ENCODE data around the gene ADAMTS14.
"Not testable (repeated sequence)": the region's sequence is repeated elsewhere in the genome, so short reads cannot be mapped to it uniquely, and the experiment has no call there.

Gene ADAMTS14, protein sequence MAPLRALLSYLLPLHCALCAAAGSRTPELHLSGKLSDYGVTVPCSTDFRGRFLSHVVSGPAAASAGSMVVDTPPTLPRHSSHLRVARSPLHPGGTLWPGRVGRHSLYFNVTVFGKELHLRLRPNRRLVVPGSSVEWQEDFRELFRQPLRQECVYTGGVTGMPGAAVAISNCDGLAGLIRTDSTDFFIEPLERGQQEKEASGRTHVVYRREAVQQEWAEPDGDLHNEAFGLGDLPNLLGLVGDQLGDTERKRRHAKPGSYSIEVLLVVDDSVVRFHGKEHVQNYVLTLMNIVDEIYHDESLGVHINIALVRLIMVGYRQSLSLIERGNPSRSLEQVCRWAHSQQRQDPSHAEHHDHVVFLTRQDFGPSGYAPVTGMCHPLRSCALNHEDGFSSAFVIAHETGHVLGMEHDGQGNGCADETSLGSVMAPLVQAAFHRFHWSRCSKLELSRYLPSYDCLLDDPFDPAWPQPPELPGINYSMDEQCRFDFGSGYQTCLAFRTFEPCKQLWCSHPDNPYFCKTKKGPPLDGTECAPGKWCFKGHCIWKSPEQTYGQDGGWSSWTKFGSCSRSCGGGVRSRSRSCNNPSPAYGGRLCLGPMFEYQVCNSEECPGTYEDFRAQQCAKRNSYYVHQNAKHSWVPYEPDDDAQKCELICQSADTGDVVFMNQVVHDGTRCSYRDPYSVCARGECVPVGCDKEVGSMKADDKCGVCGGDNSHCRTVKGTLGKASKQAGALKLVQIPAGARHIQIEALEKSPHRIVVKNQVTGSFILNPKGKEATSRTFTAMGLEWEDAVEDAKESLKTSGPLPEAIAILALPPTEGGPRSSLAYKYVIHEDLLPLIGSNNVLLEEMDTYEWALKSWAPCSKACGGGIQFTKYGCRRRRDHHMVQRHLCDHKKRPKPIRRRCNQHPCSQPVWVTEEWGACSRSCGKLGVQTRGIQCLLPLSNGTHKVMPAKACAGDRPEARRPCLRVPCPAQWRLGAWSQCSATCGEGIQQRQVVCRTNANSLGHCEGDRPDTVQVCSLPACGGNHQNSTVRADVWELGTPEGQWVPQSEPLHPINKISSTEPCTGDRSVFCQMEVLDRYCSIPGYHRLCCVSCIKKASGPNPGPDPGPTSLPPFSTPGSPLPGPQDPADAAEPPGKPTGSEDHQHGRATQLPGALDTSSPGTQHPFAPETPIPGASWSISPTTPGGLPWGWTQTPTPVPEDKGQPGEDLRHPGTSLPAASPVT

DNA sequence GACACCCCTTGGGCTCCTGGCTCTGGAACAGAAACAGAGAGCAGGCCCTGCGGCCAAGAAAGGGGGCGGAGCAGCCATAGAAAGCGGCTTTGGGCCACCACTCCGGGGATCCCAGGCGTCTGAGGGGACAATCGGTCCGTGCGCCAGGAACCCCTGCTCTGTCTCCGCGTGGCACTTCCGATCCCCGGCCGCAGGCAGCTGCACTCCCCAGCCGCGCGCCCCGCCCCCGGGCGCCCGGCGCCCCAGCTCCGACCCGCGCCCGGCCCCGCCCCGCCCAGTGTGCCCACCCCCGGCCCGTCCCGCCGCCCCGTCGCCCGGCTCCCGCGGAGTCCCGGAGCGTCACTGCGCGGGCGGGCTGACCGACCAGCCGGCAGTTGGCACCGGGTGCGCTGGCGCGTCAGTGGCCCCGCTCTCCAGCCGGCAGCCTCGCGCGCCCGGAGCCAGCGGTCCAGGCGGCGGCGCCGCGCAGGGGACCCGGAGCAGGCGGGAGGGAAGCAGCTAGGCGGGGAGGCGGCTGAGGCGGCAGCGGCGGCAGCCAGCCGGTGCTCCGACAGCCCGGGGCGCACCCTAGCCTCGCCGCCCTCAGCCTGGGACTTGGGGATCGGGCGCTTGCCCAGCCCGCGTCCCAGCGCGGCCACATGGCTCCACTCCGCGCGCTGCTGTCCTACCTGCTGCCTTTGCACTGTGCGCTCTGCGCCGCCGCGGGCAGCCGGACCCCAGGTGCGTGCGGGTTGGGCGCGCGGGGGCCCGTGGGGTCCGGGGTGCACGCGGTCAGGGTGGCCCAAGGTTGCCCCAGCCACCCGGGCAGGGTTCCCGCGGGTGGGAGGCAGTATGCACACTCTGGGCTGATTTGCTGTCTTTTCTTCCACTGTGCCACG lies at the start of gene ADAMTS14:
ADAMTS14 (plus strand) TSS at position 342 of the 878 bp plus-strand sequence; CDS start at position 639, 297 bp downstream.
- H3K4me3 Mint-ChIP-seq = peak within 1 kb of the TSS; percentile 60
- no peak within 1 kb of the TSS for H3K27ac Mint-ChIP-seq
- H3K4me1 Mint-ChIP-seq = peaks cover 11% of the 10 kb centered on the region
- H3K9me3 Mint-ChIP-seq = peaks cover 4% of the 10 kb centered on the region
- DNase-seq (peak; percentile 23), ATAC-seq (peak; percentile 53)
- peaks cover 45% of the 10 kb centered on the region for H3K27me3 Mint-ChIP-seq
- no peaks in the 10 kb centered on the region for H3K36me3 Mint-ChIP-seq (ENCODE audit: low read depth)

DNA sequence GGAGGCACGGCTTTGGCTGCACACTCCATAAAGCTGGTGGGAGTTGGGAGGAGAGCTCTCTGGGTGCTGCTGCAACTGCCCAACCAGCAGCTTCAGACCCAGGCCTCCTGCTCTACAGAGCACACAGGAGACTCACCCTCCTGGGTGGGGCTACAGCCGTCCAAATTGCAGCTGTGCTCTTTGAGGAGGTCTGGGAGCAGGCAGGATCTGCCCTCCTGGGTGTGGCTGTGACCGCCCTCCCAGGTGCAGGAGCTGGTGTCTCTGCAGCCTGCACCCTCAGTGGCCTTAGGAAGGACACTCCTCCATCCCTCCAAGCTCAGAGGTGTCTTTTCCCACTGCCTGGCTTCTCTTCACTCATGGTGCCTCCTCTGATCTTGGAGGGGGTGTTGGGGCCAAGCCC lies 49.8 kb upstream of the ADAMTS14 start:
- ATAC-seq (no peak), DNase-seq (no peak)
- no peaks in the 10 kb centered on the region for H3K27me3 Mint-ChIP-seq
- no peak overlapping the region for H3K4me3 Mint-ChIP-seq
- H3K36me3 Mint-ChIP-seq (ENCODE audit: low read depth) = peaks cover 4% of the 10 kb centered on the region
- peaks cover 19% of the 10 kb centered on the region for H3K4me1 Mint-ChIP-seq
- H3K27ac Mint-ChIP-seq = no peak overlapping the region
- H3K9me3 Mint-ChIP-seq = peaks cover 13% of the 10 kb centered on the region

DNA sequence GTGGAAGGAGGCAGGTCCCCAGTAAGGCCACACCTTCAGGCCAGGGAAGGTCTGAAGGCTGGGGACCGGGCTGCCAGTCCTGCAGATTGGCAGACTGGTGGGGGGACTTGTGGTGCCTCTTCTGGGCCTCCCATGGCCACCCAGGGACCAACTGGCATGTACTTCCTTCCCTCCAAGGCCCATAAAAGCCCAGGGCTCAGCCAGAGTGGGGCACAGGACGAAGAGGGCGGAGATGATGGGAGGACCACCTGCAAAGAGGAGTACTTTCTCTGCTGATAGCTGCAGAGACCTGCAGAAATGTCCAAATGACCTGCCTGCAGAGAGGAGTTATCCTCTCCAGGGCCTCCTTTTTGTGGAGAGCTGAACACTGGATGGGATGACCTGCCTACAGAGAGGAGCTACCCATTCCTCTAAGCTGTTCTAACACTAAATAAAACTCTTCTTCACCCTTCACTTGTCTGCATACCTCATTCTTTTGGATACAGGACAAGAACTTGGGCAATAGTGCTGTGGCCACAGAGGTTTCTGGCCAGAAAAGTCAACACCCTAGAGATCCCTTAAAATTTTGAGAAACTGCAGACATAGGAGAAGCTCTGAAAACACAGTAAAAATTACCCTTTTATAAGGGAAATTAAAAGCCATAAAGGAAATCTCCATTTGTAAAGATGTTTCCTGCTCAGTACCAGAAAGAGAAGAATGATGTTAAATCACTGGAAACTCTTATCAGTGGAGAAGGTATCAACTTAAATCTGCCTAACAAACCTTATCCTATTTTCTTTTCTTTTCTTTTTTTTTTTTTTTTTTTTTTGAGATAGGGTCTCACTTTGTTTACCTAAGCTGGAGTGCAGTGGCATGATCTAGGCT lies 49.1 kb upstream of the ADAMTS14 start:
- peaks cover 13% of the 10 kb centered on the region for H3K9me3 Mint-ChIP-seq
- H3K4me1 Mint-ChIP-seq = peaks cover 12% of the 10 kb centered on the region
- ATAC-seq (no peak), DNase-seq (no peak)
- peaks cover 4% of the 10 kb centered on the region for H3K36me3 Mint-ChIP-seq (ENCODE audit: low read depth)
- H3K27me3 Mint-ChIP-seq = no peaks in the 10 kb centered on the region
- H3K4me3 Mint-ChIP-seq = no peak overlapping the region
- H3K27ac Mint-ChIP-seq = no peak overlapping the region

DNA sequence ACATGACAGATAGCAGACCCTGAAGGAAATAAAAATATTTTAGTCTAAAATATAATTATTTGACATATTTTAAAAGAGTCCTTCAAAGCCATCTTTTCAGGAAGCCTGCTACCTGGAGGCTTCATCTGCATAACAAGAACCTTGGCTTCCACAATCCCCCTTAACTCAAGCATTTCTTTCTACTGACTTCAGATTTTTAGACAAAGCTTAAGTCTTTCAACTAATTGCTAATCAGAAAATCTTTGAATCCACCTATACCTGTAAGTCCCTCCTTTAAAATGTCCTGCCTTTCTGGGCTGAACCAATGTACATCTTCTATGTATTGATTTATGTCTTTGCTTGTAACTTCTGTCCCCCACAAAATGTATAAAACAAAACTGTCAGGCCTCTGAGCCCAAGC lies 46.2 kb upstream of the ADAMTS14 start:
- ATAC-seq = no peak
- H3K27me3 Mint-ChIP-seq = no peaks in the 10 kb centered on the region
- DNase-seq = no peak
- no peaks in the 10 kb centered on the region for H3K36me3 Mint-ChIP-seq (ENCODE audit: low read depth)
- no peaks in the 10 kb centered on the region for H3K4me1 Mint-ChIP-seq
- H3K4me3 Mint-ChIP-seq = no peak overlapping the region
- H3K9me3 Mint-ChIP-seq = peaks cover 10% of the 10 kb centered on the region
- H3K27ac Mint-ChIP-seq = no peak overlapping the region

DNA sequence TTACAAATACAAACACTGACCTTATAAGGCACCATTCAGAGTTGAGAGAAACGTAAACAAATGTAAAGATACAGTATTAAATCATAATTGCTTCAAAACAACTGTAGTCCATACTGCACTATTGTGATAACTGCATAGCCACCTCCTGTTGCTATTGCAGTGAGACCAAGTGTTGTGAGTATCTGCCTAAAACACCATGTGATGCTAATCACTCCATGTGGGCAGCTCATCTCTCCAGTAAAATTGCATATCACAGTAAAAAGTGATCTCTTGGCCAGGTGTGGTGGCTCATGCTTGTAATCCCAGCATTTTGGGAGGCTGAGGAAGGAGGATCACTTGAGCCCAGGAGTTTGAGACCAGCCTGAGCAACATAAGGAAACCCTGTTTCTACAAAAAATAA lies 43.0 kb upstream of the ADAMTS14 start:
- Mint-ChIP-seq H3K27me3 (no peaks in the 10 kb centered on the region), H3K4me3 (no peak overlapping the region)

GRCh38 chr10:70631735-70632134 lies 40.6 kb upstream of the ADAMTS14 start:
- H3K4me3 Mint-ChIP-seq; H3K4me1 Mint-ChIP-seq; DNase-seq; H3K9me3 Mint-ChIP-seq; ATAC-seq; H3K27me3 Mint-ChIP-seq; H3K36me3 Mint-ChIP-seq (ENCODE audit: low read depth); H3K27ac Mint-ChIP-seq: not testable (repeated sequence)

More for the DNA sequence above, 43.0 kb upstream of the ADAMTS14 start:
- Mint-ChIP-seq H3K4me1 (no peaks in the 10 kb centered on the region), H3K27ac (no peak overlapping the region), H3K9me3 (peaks cover 10% of the 10 kb centered on the region), H3K36me3 (ENCODE audit: low read depth) (no peaks in the 10 kb centered on the region)
- no peak for ATAC-seq
- DNase-seq = no peak

GRCh38 chr10:70634011-70634410 lies 38.3 kb upstream of the ADAMTS14 start:
- peak; percentile 75 for ATAC-seq
- no peaks in the 10 kb centered on the region for H3K4me1 Mint-ChIP-seq
- H3K27me3 Mint-ChIP-seq = no peaks in the 10 kb centered on the region
- no peak overlapping the region for H3K4me3 Mint-ChIP-seq
- H3K36me3 Mint-ChIP-seq (ENCODE audit: low read depth) = no peaks in the 10 kb centered on the region
- DNase-seq = no peak
- no peak overlapping the region for H3K27ac Mint-ChIP-seq
- peaks cover 6% of the 10 kb centered on the region for H3K9me3 Mint-ChIP-seq

DNA sequence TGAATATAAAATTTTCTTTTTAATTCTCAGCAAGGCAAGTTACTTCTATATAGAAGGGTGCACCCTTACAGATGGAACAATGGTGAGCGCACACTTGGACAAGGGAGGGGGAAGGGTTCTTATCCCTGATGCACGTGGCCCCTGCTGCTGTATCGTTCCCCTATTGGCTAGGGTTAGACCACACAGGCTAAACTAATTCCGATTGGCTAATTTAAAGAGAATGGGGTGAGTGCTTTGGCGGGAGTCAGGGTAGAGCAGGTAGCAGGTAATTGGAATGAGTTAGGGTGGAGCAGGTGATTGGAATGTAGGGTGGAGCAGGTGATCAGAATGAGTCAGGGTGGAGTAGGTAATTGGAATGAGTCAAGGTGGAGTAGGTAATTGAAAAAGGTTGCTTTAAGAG lies 37.8 kb upstream of the ADAMTS14 start:
- H3K36me3 Mint-ChIP-seq (ENCODE audit: low read depth); H3K4me3 Mint-ChIP-seq; H3K9me3 Mint-ChIP-seq; H3K27me3 Mint-ChIP-seq; H3K27ac Mint-ChIP-seq; ATAC-seq; DNase-seq; H3K4me1 Mint-ChIP-seq: not testable (repeated sequence)

- H3K4me1 Mint-ChIP-seq; H3K36me3 Mint-ChIP-seq (ENCODE audit: low read depth); H3K27ac Mint-ChIP-seq; DNase-seq; H3K4me3 Mint-ChIP-seq; H3K27me3 Mint-ChIP-seq; ATAC-seq; H3K9me3 Mint-ChIP-seq: not testable (repeated sequence)
These were observed 32.5 kb upstream of the ADAMTS14 start for GRCh38 chr10:70639640-70640383.

GRCh38 chr10:70643272-70643671 lies 29.0 kb upstream of the ADAMTS14 start:
- H3K4me3 Mint-ChIP-seq; ATAC-seq; DNase-seq; H3K27ac Mint-ChIP-seq; H3K9me3 Mint-ChIP-seq; H3K4me1 Mint-ChIP-seq; H3K27me3 Mint-ChIP-seq; H3K36me3 Mint-ChIP-seq (ENCODE audit: low read depth): not testable (repeated sequence)

- not testable (repeated sequence) for H3K4me1 Mint-ChIP-seq; ATAC-seq; H3K27me3 Mint-ChIP-seq; H3K36me3 Mint-ChIP-seq (ENCODE audit: low read depth); H3K27ac Mint-ChIP-seq; H3K4me3 Mint-ChIP-seq; DNase-seq
- peaks cover 22% of the 10 kb centered on the region for H3K9me3 Mint-ChIP-seq
These were observed 27.3 kb upstream of the ADAMTS14 start for GRCh38 chr10:70644959-70645358.

DNA sequence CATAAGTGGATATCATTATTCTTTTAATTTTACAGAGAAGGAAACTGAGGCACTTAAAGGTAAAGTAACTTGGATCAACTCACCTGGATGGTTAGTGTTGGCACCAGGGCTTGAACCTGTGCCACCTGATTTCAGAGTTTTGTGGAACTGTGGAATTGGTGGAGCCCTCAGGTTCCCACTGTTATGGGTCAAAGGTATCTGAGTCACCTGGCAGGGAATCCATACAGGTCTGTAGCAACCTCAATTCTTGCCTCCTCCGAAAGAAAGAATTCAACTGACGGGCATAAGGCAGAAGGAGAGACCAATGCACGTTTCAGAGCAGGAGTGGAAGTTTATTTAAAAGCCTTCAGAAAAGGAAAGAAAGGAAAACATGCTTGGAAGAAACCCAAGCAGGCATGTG lies 25.2 kb upstream of the ADAMTS14 start:
- H3K4me1 Mint-ChIP-seq = peaks cover 4% of the 10 kb centered on the region
- H3K27ac Mint-ChIP-seq = no peak overlapping the region
- H3K27me3 Mint-ChIP-seq = no peaks in the 10 kb centered on the region

More for the DNA sequence above, 25.2 kb upstream of the ADAMTS14 start:
- peaks cover 2% of the 10 kb centered on the region for H3K36me3 Mint-ChIP-seq (ENCODE audit: low read depth)
- H3K4me3 Mint-ChIP-seq = no peak overlapping the region
- peaks cover 34% of the 10 kb centered on the region for H3K9me3 Mint-ChIP-seq
- DNase-seq = no peak
- no peak for ATAC-seq
